ENCODE results near the gene LRGUK. TPM values are rescaled to one million over a fixed set of nuclear protein-coding genes. Genes with fewer than 3 reads are reported as not detected.

Gene LRGUK
- total and polyA plus RNA-seq, 2 of the 8 experiments (the other 6 are each of a cell fraction or from before 2014, with no cell fraction given), result 1.5 to 3.6 TPM

DNA sequence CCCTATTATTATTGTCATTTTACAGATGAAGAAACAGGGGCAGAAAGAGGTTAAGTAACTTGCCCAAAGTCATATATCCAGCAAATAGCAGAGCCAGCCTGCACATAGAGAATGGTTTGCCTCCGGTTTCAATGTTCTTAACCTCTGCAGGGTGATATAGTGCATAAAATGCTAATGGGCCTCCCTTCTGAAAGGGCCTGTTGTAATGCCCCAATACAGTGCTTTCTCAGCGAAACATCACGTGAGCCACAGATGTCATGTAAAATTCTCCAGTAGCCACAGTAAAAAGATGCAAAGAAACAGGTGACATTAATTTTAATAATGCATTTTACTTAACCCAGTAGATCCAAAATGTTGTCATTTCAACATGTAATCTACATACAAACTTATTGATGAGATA, 38.1 kb downstream of the LRGUK start (continued):
- TF ChIP-seq TAF1 (IDR thresholded peaks at IDR 0.05; ENCODE audit: low read depth, low read length), result no peak
- TF ChIP-seq CEBPB (IDR thresholded peaks at IDR 0.05; ENCODE audit: low read depth, low read length), result no peak
- no peak for TF ChIP-seq SP1 (IDR thresholded peaks at IDR 0.05; ENCODE audit: low read depth, low read length)
- no peak for TF ChIP-seq SIRT6 (IDR thresholded peaks at IDR 0.05; ENCODE audit: low read length)
- no peak for TF ChIP-seq EGR1 (IDR thresholded peaks at IDR 0.05; ENCODE audit: borderline replicate concordance, low read depth, low read length)
